ENCODE measurements around the gene SLC39A1.
"Not testable (repeated sequence)": the region's sequence is repeated elsewhere in the genome, so short reads cannot be mapped to it uniquely, and the experiment has no call there.

The SLC39A1 gene

GRCh38 chr1:153963030-153963849, at the start of gene SLC39A1:
SLC39A1 (minus strand) TSS chr1:153963537; CDS start chr1:153962715, 822 bp downstream.
- peak; percentile 96 for DNase-seq (ENCODE audit: low read depth)

GRCh38 chr1:154012543-154012942, 49.2 kb upstream of the SLC39A1 start:
- DNase-seq (ENCODE audit: low read depth), result not testable (repeated sequence)

GRCh38 chr1:154012129-154012528, 48.8 kb upstream of the SLC39A1 start:
- no peak for DNase-seq (ENCODE audit: low read depth)

- DNase-seq (ENCODE audit: low read depth), result peak; percentile 90
Observed at GRCh38 chr1:154006136-154006535, 42.8 kb upstream of the SLC39A1 start.

GRCh38 chr1:154000420-154000819, 37.1 kb upstream of the SLC39A1 start:
- no peak for DNase-seq (ENCODE audit: low read depth)

- DNase-seq (ENCODE audit: low read depth), result not testable (repeated sequence)
Observed at GRCh38 chr1:153996882-153997281, 33.5 kb upstream of the SLC39A1 start.

GRCh38 chr1:153995640-153996039, 32.3 kb upstream of the SLC39A1 start:
- no peak for DNase-seq (ENCODE audit: low read depth)

GRCh38 chr1:153995202-153995601, 31.9 kb upstream of the SLC39A1 start:
- no peak for DNase-seq (ENCODE audit: low read depth)

GRCh38 chr1:153991806-153992205, 28.5 kb upstream of the SLC39A1 start:
- no peak for DNase-seq (ENCODE audit: low read depth)

GRCh38 chr1:153991151-153991630, 27.9 kb upstream of the SLC39A1 start:
- DNase-seq (ENCODE audit: low read depth), result no peak

- peak; percentile 98 for DNase-seq (ENCODE audit: low read depth)
Observed at GRCh38 chr1:153990468-153991150, 27.3 kb upstream of the SLC39A1 start, which contains the start of gene RPS27. RPS27 (plus strand) TSS chr1:153990762; CDS start chr1:153990797, 35 bp downstream.

GRCh38 chr1:153987621-153988020, 24.3 kb upstream of the SLC39A1 start:
- DNase-seq (ENCODE audit: low read depth), result no peak

GRCh38 chr1:153985941-153986761, 22.8 kb upstream of the SLC39A1 start, which contains the start of gene RAB13:
RAB13 (minus strand) TSS chr1:153986339; CDS start chr1:153986236, 103 bp downstream.
- DNase-seq (ENCODE audit: low read depth), result peak; percentile 91

- peak; percentile 81 for DNase-seq (ENCODE audit: low read depth)
Observed at GRCh38 chr1:153985341-153985912, 22.1 kb upstream of the SLC39A1 start.

GRCh38 chr1:153984123-153984894, 21.0 kb upstream of the SLC39A1 start:
- no peak for DNase-seq (ENCODE audit: low read depth)

- not testable (repeated sequence) for DNase-seq (ENCODE audit: low read depth)
Observed at GRCh38 chr1:153981735-153982134, 18.4 kb upstream of the SLC39A1 start.

- DNase-seq (ENCODE audit: low read depth), result not testable (repeated sequence)
Observed at GRCh38 chr1:153979091-153979490, 15.8 kb upstream of the SLC39A1 start.

GRCh38 chr1:153978274-153978909, 15.1 kb upstream of the SLC39A1 start:
- peak; percentile 15 for DNase-seq (ENCODE audit: low read depth)

- DNase-seq (ENCODE audit: low read depth), result peak; percentile 86
Observed at GRCh38 chr1:153977250-153978240, 14.2 kb upstream of the SLC39A1 start, which contains the start of gene JTB. JTB (minus strand) TSS chr1:153977674; CDS start chr1:153977252, 422 bp downstream.
